ENCODE results near the gene PALM3.

Gene PALM3

DNA sequence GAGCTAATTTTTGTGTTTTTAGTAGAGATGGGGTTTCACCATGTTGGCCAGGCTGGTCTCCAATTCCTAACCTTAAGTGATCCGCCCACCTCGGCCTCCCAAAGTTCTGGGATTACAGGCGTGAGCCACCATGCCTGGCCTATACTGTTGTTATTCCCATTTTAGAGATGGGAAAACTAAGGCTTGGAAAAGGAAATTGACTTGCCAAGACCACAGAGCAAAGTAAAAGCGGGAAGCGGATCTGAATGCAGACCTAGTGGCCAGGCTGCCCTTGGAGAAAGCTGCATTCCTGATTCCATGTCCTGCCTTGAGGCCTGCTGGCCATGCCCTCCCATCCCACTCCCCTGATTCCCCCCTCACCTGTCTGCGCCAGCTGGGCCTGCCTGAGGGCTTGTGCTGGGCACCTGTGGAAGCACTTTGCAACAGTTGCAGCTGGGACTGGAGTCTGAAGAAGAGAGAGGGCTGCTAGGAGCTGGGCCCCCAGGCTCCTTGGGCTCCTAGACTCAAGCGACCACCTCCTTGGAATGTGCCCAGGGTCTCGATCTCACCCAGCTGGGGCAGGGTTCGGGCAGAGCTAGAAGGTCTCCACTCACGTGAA, 5.7 kb downstream of the PALM3 start:
- Histone ChIP-seq H3K4me3 (ENCODE audit: severe bottlenecking) (no peak overlapping the region), H3K9me3 (ENCODE audit: severe bottlenecking) (no peaks in the 10 kb centered on the region), H3K27ac (ENCODE audit: poor library complexity, severe bottlenecking) (no peak overlapping the region), H3K36me3 (ENCODE audit: low read depth) (no peaks in the 10 kb centered on the region), H3K27me3 (ENCODE audit: insufficient read depth, poor library complexity, severe bottlenecking) (peaks cover 16% of the 10 kb centered on the region), H3K4me1 (ENCODE audit: insufficient read depth, poor library complexity, severe bottlenecking) (no peaks in the 10 kb centered on the region)
- DNase-seq (ENCODE audit: low spot score): no peak
- ATAC-seq (ENCODE audit: low read depth): no peak
- no peak for TF ChIP-seq CTCF (IDR thresholded peaks at IDR 0.05; ENCODE audit: poor library complexity, severe bottlenecking)

DNA sequence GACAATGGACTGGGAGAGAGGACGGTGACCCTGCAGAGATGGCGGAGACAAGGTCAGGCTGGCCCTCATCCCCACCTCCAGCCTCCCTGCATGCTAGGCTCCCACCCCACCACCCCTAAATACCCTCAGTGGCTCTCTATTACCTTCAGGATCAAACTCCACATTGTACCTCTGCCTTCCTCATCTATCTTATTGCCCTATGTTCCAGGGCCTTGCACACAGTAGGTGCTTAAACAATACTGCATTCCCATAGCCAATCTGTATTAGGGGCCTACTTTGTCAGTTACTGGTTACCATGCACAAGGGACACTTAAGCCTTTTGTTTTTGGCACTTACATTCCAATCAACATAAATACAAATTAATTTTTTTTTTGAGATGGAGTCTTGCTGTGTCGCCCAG, 6.5 kb downstream of the PALM3 start:
- Histone ChIP-seq H3K27me3 (ENCODE audit: insufficient read depth, poor library complexity, severe bottlenecking) (peaks cover 16% of the 10 kb centered on the region), H3K4me3 (ENCODE audit: severe bottlenecking) (no peak overlapping the region), H3K9me3 (ENCODE audit: severe bottlenecking) (no peaks in the 10 kb centered on the region), H3K4me1 (ENCODE audit: insufficient read depth, poor library complexity, severe bottlenecking) (no peaks in the 10 kb centered on the region), H3K36me3 (ENCODE audit: low read depth) (no peaks in the 10 kb centered on the region), H3K27ac (ENCODE audit: poor library complexity, severe bottlenecking) (no peak overlapping the region)
- ATAC-seq (ENCODE audit: low read depth) (no peak), DNase-seq (ENCODE audit: low spot score) (no peak)
- no peak for TF ChIP-seq CTCF (IDR thresholded peaks at IDR 0.05; ENCODE audit: poor library complexity, severe bottlenecking)

DNA sequence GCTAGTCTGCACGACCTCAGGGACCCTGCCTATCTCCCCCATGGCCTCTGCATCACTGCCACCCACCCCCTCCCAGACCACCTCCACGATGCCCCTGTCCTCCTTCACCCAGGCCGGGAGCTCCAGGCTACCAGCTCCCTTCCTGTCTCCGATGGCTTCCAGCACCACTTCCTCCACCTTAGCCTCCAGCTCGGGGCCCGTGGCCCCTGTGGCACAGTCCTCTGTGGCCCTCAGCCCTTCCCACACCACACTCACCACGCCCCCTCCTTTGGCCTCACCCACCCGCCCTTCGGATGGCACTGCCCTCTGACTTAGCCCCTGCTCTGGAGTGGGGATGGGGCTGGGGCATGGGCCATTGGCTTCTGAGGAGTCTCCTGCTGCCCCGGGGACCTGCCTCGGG, 7.2 kb downstream of the PALM3 start:
- no peak for TF ChIP-seq CTCF (IDR thresholded peaks at IDR 0.05; ENCODE audit: poor library complexity, severe bottlenecking)
- peaks cover 16% of the 10 kb centered on the region for H3K27me3 ChIP-seq (ENCODE audit: insufficient read depth, poor library complexity, severe bottlenecking)
- H3K4me1 ChIP-seq (ENCODE audit: insufficient read depth, poor library complexity, severe bottlenecking): no peaks in the 10 kb centered on the region
- DNase-seq (ENCODE audit: low spot score) (no peak), ATAC-seq (ENCODE audit: low read depth) (no peak)
- no peak overlapping the region for H3K27ac ChIP-seq (ENCODE audit: poor library complexity, severe bottlenecking)
- no peaks in the 10 kb centered on the region for H3K36me3 ChIP-seq (ENCODE audit: low read depth)
- no peaks in the 10 kb centered on the region for H3K9me3 ChIP-seq (ENCODE audit: severe bottlenecking)
- no peak overlapping the region for H3K4me3 ChIP-seq (ENCODE audit: severe bottlenecking)

DNA sequence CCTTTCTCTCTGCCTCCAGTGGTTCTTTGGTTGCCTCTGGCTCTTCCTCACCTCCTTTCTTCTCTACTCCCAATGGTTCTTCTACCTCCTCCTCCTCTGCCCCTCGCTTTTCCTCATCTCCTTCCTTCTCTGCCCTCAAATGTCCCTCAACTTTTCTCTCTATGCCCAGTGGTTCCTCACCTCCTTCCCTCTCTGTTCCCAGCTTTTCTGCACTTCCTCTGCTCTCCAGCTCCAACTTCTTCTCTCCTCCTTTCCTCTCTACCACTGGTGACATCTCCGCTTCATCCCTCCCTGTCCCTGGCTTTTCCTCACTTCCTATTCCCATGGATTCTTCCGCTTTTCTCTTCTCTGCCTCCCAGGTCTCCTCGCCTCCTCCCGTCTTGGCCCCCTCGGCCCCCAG, 7.8 kb downstream of the PALM3 start:
- no peak for DNase-seq (ENCODE audit: low spot score)
- Histone ChIP-seq H3K4me1 (ENCODE audit: insufficient read depth, poor library complexity, severe bottlenecking) (no peaks in the 10 kb centered on the region), H3K27me3 (ENCODE audit: insufficient read depth, poor library complexity, severe bottlenecking) (peaks cover 14% of the 10 kb centered on the region), H3K36me3 (ENCODE audit: low read depth) (no peaks in the 10 kb centered on the region), H3K4me3 (ENCODE audit: severe bottlenecking) (no peak overlapping the region), H3K27ac (ENCODE audit: poor library complexity, severe bottlenecking) (no peak overlapping the region), H3K9me3 (ENCODE audit: severe bottlenecking) (no peaks in the 10 kb centered on the region)
- ATAC-seq (ENCODE audit: low read depth): no peak
- TF ChIP-seq CTCF (IDR thresholded peaks at IDR 0.05; ENCODE audit: poor library complexity, severe bottlenecking): no peak

GRCh38 chr19:14053500-14053899, 8.4 kb downstream of the PALM3 start:
- no peak overlapping the region for H3K4me3 ChIP-seq (ENCODE audit: severe bottlenecking)
- DNase-seq (ENCODE audit: low spot score) (no peak), ATAC-seq (ENCODE audit: low read depth) (no peak)
- no peaks in the 10 kb centered on the region for H3K36me3 ChIP-seq (ENCODE audit: low read depth)
- no peaks in the 10 kb centered on the region for H3K4me1 ChIP-seq (ENCODE audit: insufficient read depth, poor library complexity, severe bottlenecking)
- TF ChIP-seq CTCF (IDR thresholded peaks at IDR 0.05; ENCODE audit: poor library complexity, severe bottlenecking): no peak
- H3K27ac ChIP-seq (ENCODE audit: poor library complexity, severe bottlenecking): no peak overlapping the region
- H3K27me3 ChIP-seq (ENCODE audit: insufficient read depth, poor library complexity, severe bottlenecking): peaks cover 8% of the 10 kb centered on the region
- no peaks in the 10 kb centered on the region for H3K9me3 ChIP-seq (ENCODE audit: severe bottlenecking)
